HG03469 (cell line): ENCODE results near the gene TBP.
"Not testable (repeated sequence)": the region's sequence is repeated elsewhere in the genome, so short reads cannot be mapped to it uniquely, and the experiment has no call there.

Source experiments
- ATAC-seq: cut with Tn5 transposase; IDR thresholded peaks from one replicate; pipeline ENCODE4 v1.9.1; 2021; ENCODE audit warnings: mild to moderate bottlenecking, moderate library complexity, moderate number of reproducible peaks; ENCODE audit not compliant: unreplicated experiment

Gene TBP

GRCh38 chr6:170597278-170597677 is 43.1 kb downstream of the TBP start:
- no peak for ATAC-seq

- ATAC-seq = no peak
These were observed 51.5 kb downstream of the TBP start for GRCh38 chr6:170605574-170606259.

DNA sequence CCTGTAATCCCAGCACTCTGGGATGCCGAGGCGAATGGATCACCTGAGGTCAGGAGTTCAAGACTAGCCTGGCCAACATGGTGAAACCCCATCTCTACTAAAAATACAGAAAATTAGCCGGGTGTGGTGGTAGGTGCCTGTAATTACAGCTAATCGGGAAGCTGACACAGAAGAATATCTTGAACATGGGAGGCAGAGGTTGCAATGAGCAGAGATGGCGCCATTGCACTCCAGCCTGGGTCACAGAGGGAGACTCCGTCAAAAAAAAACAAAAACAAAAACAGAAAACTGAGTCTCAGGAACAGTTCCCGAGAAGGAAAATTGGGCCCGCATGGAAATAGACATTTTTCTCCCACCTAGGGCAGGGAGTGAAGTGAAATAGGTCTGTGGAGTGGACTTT is 55.1 kb downstream of the TBP start:
- ATAC-seq = not testable (repeated sequence)

GRCh38 chr6:170612256-170612804 is 58.2 kb downstream of the TBP start:
- peak; percentile 74 for ATAC-seq

GRCh38 chr6:170616020-170616554 is 61.9 kb downstream of the TBP start:
- not testable (repeated sequence) for ATAC-seq
